HG02981 (cell line): ENCODE data around the gene NTRK2.

Experiments
- ATAC-seq: cut with Tn5 transposase; IDR thresholded peaks from one replicate; pipeline ENCODE4 v1.9.1; 2021; ENCODE audit warnings: mild to moderate bottlenecking, moderate library complexity; ENCODE audit not compliant: unreplicated experiment

NTRK2 gene

GRCh38 chr9:84812847-84813246 lies 143.3 kb downstream of the NTRK2 start:
- no peak for ATAC-seq

- ATAC-seq: no peak
Observed at GRCh38 chr9:84815554-84815953, 146.0 kb downstream of the NTRK2 start.

GRCh38 chr9:84817038-84817437 lies 147.5 kb downstream of the NTRK2 start:
- no peak for ATAC-seq

GRCh38 chr9:84818791-84819190 lies 149.3 kb downstream of the NTRK2 start:
- ATAC-seq: no peak

GRCh38 chr9:84819491-84819991 lies 150.0 kb downstream of the NTRK2 start:
- no peak for ATAC-seq

GRCh38 chr9:84821431-84821830 lies 151.9 kb downstream of the NTRK2 start:
- ATAC-seq: no peak

- ATAC-seq: peak; percentile 64
Observed at GRCh38 chr9:84822589-84823233, 153.2 kb downstream of the NTRK2 start.

GRCh38 chr9:84823421-84824271 lies 154.1 kb downstream of the NTRK2 start:
- peak; percentile 70 for ATAC-seq

GRCh38 chr9:84827216-84827765 lies 157.8 kb downstream of the NTRK2 start:
- ATAC-seq: no peak

GRCh38 chr9:84828046-84828445 lies 158.5 kb downstream of the NTRK2 start:
- no peak for ATAC-seq

- ATAC-seq: no peak
Observed at GRCh38 chr9:84829471-84829870, 159.9 kb downstream of the NTRK2 start.

GRCh38 chr9:84829997-84830696 lies 160.6 kb downstream of the NTRK2 start:
- no peak for ATAC-seq

GRCh38 chr9:84831377-84831776 lies 161.8 kb downstream of the NTRK2 start:
- ATAC-seq: no peak

GRCh38 chr9:84832453-84832852 lies 162.9 kb downstream of the NTRK2 start:
- no peak for ATAC-seq

GRCh38 chr9:84834426-84834825 lies 164.9 kb downstream of the NTRK2 start:
- no peak for ATAC-seq

GRCh38 chr9:84835745-84836144 lies 166.2 kb downstream of the NTRK2 start:
- no peak for ATAC-seq

- no peak for ATAC-seq
Observed at GRCh38 chr9:84838879-84839278, 169.3 kb downstream of the NTRK2 start.

GRCh38 chr9:84839541-84839940 lies 170.0 kb downstream of the NTRK2 start:
- ATAC-seq: no peak

- ATAC-seq: no peak
Observed at GRCh38 chr9:84841931-84842330, 172.4 kb downstream of the NTRK2 start.

- no peak for ATAC-seq
Observed at GRCh38 chr9:84843175-84843824, 173.8 kb downstream of the NTRK2 start.
